GM19372 (cell line): ENCODE data around the gene SLC6A17.

Experiments
- ATAC-seq: cut with Tn5 transposase; IDR thresholded peaks from one replicate; pipeline ENCODE4 v1.9.1; 2021; ENCODE audit warnings: mild to moderate bottlenecking, low read depth, moderate library complexity; ENCODE audit not compliant: unreplicated experiment

Gene SLC6A17

DNA sequence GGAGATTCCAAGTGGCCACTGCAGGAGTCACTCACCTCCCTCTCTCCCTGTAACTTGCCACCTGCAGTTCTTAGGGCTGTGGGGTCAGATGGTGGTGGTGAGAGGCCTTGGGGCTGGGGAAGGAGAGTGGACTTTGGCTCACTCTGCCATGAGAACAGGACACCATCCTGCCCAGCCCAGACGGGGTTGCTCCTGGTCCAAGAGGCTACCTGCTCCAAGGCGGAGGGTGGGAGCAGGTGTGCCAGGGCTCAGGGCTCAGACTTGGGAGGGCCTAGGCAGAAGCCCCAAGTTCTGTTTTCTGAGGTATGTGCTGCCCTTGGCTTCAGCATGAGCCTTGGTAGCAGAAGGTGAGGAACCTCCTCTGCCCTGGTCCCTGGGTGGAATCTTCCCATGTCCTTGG lies 48.5 kb downstream of the SLC6A17 start:
- ATAC-seq, result no peak

GRCh38 chr1:110200190-110200589 lies 49.9 kb downstream of the SLC6A17 start:
- ATAC-seq, result no peak

DNA sequence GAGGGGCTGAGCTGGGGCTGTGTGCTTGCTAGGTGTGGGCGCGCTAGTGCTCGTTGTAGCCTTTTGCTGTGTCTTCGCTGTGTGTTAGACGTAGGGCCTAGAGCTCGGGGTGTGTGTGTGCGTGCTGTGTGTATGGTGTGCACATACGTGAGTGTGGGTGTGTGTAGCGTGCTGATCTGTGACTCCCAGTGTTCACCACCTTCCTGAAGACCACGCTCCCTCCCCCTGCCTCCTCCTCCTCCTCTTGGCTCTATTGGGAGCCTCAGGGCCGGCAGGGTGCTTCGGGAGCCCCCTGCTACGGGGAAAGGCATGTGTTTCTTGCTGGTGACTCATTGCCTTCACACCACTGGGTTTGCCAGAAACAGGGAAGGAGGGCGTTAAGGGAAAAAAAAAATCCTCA lies 50.4 kb downstream of the SLC6A17 start:
- no peak for ATAC-seq

DNA sequence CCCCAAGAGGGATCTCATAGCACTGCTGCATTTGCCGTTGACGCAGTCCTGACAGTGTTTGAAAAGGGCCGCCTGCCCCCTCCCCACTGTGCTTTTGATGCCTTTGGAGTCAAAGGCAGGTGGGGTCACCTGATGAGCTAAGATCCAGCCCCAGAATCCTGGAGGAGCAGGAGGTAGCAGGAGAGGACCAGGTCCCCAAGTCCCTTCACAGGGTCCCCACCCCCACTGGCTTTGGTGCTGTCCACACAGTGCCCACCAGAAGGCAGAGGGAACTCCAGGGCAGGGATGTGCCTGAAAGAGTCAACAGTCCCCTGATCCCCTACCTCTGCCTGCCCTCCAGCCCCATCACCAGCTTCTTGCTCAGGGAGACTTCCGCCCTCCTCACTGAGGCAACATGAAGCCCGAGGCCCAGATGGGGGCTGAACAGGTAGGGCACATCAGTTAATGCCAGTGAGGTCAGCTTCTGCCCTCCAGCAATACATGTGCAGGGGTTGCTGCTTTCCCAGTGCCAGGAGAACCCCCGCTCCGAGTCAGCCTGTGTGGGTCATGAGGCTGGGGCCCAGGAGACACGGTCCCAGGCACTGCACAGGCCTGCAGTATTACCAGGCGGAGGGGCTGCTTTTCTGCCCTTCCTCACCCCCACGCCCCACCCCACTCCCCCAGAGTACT lies 51.0 kb downstream of the SLC6A17 start:
- no peak for ATAC-seq

DNA sequence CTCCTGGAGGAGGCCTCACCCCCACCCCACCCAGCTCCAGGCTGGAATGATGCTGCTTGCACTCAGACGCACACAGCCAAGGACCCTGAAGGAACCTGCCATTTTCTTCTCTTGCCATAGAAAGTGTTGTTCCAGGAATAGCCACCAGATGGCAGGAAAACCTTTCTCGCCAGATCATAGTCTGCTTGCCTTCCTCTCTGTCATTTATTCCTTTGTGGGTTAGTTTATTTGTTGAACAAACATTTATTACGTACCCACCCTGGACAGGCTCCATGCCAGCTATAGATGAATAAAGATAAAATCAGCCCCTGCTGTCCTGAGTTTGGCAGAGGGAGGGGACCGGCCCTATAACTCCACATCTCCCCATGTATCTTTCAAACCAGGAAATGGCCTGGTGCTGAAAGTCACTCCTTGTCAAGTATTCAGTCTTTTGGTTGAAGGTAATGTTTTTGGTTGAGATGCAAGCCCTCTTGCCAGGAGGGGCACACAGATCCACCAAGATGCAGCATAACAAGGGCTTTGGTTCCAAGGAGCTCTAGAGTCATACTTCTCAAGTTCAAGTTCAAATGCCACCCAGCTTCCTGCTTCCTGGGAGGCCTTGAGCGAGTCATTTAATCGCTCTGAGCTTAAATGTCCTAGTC lies 52.8 kb downstream of the SLC6A17 start:
- no peak for ATAC-seq

DNA sequence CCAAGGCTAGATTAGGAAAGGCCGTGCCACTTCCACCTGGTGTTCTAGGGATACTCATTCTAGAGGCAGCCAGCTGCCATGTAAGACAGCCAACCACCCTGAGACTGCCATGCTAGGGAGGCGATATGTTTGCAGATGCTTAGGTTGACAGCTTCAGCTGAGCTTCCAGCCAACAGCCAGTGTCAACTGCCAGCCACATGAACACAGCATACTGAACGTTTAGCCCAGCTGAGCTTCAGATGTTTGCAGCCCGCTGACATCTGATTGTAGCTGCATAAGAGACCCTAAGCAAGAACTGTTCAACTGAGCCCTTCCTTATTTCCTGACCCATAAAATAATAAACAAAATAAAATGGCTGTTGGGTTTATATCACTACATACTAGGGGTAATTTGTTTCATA lies 54.9 kb downstream of the SLC6A17 start:
- no peak for ATAC-seq

- no peak for ATAC-seq
Observed at GRCh38 chr1:110205591-110206155, 55.4 kb downstream of the SLC6A17 start.

DNA sequence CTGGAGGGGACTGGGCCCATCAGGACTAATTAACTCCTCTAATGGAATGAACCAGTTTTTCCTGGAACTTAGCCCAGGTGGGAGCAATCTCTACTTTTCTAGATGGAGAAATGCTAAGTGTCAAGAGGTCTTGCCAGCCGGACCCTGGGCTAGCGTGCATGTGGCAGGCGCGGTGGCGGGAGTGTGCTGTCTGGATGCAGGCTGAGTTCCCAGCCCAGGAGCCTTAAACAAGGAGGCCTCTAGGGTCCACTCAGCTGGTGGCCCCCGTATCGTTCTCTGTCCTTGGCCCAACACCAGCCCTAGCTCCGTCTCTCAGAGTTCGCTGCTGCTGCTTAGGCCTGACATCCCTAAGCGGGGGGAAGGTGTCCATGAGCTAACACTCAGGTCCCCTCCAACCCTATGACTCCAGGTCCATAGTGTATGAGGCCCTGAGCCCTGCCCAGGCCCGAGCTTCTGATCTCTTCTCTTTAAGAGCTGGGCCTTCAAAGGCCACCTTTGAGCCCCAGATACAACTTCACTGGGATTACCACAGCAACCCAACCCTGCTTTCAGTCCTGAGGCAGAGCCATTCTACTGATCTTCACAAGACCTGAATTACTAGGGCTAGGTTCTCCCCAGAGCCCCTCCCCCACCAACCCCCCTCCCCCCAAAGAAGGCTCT lies 56.1 kb downstream of the SLC6A17 start:
- no peak for ATAC-seq

DNA sequence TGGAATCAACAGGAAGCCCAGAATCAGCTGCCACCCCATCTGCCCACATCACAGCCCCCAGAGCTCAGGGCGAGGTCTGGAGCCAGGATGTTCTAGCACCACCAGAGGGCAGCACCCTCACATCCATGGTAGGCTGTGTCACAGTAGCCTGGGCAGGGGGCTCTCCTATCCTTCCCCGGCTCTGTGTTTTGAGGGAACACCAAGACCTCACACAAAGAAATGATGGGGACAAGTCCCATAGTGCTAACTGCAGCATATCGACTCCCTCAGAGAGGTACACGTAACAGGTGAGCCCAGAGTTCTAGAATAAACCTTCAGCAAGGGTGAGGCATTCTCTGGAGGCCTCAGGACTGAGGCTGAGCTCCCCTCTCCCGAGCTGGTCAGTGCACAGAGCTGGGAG lies 57.5 kb downstream of the SLC6A17 start:
- no peak for ATAC-seq

GRCh38 chr1:110208916-110209645 lies 58.8 kb downstream of the SLC6A17 start:
- no peak for ATAC-seq

DNA sequence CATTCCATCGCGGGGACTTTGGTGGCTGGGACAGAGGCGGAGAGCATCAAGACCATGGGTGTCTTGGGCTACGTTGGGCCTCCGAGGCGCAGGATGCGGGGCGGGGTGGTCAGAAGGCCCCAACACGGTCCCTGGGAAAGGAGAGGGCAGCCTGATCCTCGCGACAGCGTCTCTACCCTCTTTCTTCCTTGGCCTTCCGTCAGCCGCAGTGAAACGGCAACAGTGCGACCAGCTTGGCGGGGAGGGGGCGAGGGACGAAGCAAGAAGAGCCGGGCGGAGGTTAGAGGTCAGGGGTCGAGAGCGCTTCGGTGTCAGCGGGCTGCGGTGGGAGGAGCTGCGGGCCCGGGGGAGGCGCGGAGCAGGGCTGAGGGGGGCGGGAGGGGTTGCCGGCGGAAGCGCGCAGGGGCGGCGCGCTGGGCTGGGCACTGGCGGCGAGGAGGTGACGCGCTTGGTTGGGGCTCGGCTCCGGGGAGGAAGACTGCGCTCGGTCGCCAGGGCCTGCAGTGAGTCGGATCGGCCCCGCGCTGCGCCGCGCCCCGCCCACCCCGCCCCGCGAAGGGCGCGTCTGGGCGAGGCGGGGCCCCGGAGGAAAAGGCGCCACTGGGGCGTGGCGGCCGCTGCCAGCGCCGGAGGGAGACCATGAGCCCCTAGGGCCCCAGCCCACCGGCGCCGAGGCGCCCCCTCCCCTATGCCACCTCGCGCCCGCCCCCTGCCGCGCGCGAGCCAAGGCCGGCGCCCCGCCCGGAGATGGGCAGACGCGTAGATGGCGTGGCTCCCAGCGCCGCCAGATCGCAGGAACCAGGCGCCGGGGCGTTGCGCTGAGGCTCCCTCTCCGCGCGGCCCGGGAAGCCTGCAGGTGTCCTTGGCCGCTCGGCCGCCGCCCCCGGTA lies 59.7 kb downstream of the SLC6A17 start, which contains the start of gene KCNC4:
Gene KCNC4 (plus strand): TSS at position 600 of the 889 bp plus-strand sequence. CDS start 1,186 bp downstream, outside the sequence.
- peak; percentile 84 for ATAC-seq

- peak; percentile 23 for ATAC-seq
Observed at GRCh38 chr1:110210604-110211495, 60.6 kb downstream of the SLC6A17 start.

GRCh38 chr1:110211496-110212168 lies 61.3 kb downstream of the SLC6A17 start:
- no peak for ATAC-seq

- ATAC-seq, result no peak
Observed at GRCh38 chr1:110212169-110213142, 62.2 kb downstream of the SLC6A17 start.

- no peak for ATAC-seq
Observed at GRCh38 chr1:110213143-110213540, 62.8 kb downstream of the SLC6A17 start.

GRCh38 chr1:110214454-110215404 lies 64.4 kb downstream of the SLC6A17 start:
- no peak for ATAC-seq
